ENCODE measurements around the gene BLCAP. TPM values are rescaled to one million over a fixed set of nuclear protein-coding genes. Genes with fewer than 3 reads are reported as not detected.
"Not testable (repeated sequence)": the region's sequence is repeated elsewhere in the genome, so short reads cannot be mapped to it uniquely, and the experiment has no call there.

The BLCAP gene
- total RNA-seq, 3 donors from 2014 or later: 62.9 to 81.8 (median 63.2) TPM

DNA sequence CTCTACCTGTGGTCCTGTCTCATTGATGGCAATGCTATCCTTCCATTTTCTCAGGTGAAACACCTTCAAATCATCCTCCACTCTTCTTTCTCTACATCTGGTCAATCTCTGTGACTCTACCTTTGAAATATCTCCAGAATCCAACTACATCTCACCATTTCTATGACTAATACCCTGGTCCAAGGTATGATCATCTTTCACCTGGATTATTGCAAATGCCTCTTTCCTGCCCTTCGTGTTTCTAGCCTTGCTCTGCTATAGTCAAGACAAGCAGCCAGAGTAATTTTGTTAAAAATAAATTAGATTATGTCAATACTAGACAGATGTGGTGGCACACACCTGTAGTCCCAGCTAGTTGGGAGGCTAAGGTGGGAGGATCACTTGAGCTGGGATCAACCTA, 17.8 kb upstream of the BLCAP start:
- intact Hi-C loops (cut with DNase I; ENCODE audit: low total_unique reads): no loop called here
- no peak overlapping the region for H3K4me3 ChIP-seq
- no peaks in the 10 kb centered on the region for H3K9me3 ChIP-seq
- no peaks in the 10 kb centered on the region for H3K36me3 ChIP-seq
- no peak for TF ChIP-seq POLR2AphosphoS5 (IDR thresholded peaks at IDR 0.05)
- TF ChIP-seq, protein P1, sequence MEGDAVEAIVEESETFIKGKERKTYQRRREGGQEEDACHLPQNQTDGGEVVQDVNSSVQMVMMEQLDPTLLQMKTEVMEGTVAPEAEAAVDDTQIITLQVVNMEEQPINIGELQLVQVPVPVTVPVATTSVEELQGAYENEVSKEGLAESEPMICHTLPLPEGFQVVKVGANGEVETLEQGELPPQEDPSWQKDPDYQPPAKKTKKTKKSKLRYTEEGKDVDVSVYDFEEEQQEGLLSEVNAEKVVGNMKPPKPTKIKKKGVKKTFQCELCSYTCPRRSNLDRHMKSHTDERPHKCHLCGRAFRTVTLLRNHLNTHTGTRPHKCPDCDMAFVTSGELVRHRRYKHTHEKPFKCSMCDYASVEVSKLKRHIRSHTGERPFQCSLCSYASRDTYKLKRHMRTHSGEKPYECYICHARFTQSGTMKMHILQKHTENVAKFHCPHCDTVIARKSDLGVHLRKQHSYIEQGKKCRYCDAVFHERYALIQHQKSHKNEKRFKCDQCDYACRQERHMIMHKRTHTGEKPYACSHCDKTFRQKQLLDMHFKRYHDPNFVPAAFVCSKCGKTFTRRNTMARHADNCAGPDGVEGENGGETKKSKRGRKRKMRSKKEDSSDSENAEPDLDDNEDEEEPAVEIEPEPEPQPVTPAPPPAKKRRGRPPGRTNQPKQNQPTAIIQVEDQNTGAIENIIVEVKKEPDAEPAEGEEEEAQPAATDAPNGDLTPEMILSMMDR (IDR thresholded peaks at IDR 0.05): no peak
- TF ChIP-seq POLR2A (IDR thresholded peaks at IDR 0.05): no peak
- no peaks in the 10 kb centered on the region for H3K4me1 ChIP-seq
- DNase-seq (ENCODE audit: low spot score in 2 of 2): no peak
- H3K27ac ChIP-seq: no peak overlapping the region
- no peaks in the 10 kb centered on the region for H3K27me3 ChIP-seq

DNA sequence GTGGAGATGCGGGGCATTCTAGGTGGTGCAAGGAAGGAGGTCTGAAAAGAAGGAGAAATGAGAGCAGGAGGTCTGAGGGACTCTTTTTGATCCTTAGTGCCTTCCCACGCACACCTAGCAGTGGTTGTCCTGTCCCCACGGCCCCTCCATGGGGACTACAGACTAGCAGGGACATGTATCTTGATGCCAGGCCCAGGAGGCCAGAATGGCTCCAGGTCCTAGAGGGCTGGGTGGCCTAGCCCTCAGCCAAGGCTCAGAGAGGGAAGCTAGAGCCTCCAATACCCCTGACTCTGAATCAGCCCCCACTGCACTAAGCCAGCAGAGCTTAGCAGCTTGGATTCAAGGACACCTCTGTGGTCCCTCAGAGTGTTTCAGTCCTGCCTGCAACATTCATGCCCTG, 16.7 kb upstream of the BLCAP start:
- H3K27ac ChIP-seq: no peak overlapping the region
- no peak overlapping the region for H3K4me3 ChIP-seq
- no peaks in the 10 kb centered on the region for H3K4me1 ChIP-seq
- no peaks in the 10 kb centered on the region for H3K9me3 ChIP-seq
- TF ChIP-seq, protein P1 (IDR thresholded peaks at IDR 0.05): no peak
- no peak for TF ChIP-seq POLR2AphosphoS5 (IDR thresholded peaks at IDR 0.05)
- DNase-seq (ENCODE audit: low spot score in 2 of 2): no peak
- intact Hi-C loops (cut with DNase I; ENCODE audit: low total_unique reads): no loop called here
- no peaks in the 10 kb centered on the region for H3K27me3 ChIP-seq
- H3K36me3 ChIP-seq: no peaks in the 10 kb centered on the region

DNA sequence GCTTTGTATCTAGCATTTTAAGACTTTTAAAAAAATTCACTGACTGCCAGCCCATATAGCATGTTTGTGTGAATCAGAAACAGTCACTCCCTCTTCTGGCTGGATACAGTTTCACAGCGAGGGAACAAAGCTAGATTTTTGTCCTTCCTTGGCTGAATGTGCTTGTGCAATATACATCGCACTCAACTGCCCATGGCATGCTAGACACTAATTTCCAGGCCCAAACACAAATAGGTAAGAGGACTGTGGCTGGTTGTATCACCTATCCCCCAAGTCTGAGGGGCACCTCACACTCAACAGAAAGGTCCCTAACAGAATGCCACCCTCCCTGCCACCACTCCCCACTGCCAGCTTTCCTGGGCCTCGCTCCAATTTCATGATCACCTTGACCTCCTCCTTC, 16.2 kb upstream of the BLCAP start:
- no peaks in the 10 kb centered on the region for H3K9me3 ChIP-seq
- TF ChIP-seq, protein P1 (IDR thresholded peaks at IDR 0.05): no peak
- TF ChIP-seq POLR2AphosphoS5 (IDR thresholded peaks at IDR 0.05) (no peak), POLR2A (IDR thresholded peaks at IDR 0.05) (no peak)
- DNase-seq (ENCODE audit: low spot score in 2 of 2): no peak
- no peaks in the 10 kb centered on the region for H3K36me3 ChIP-seq
- no peak overlapping the region for H3K27ac ChIP-seq
- H3K27me3 ChIP-seq: no peaks in the 10 kb centered on the region
- H3K4me1 ChIP-seq: no peaks in the 10 kb centered on the region
- intact Hi-C loops (cut with DNase I; ENCODE audit: low total_unique reads): no loop called here
- no peak overlapping the region for H3K4me3 ChIP-seq

DNA sequence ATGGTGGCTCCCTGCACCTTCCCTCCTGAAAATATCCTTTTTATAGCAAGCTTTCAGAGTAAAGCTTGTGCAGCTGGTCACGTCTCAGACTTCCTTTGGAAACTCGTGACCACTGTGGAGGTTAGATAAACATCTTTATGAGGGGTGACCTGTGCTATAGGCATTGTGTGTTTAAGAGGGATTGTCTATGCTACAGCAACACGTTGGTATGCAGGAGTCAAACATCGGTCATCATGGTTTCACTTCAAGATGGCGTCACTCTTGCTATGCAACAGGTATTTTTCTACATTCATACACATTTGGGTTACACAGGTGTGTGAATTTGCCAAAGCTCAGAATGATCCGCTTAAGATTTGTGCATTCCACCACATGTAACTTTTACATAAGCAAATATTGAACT, 14.6 kb upstream of the BLCAP start:
- no peak for DNase-seq (ENCODE audit: low spot score in 2 of 2)
- TF ChIP-seq, protein P1 (IDR thresholded peaks at IDR 0.05): no peak
- no peak for TF ChIP-seq POLR2A (IDR thresholded peaks at IDR 0.05)
- TF ChIP-seq POLR2AphosphoS5 (IDR thresholded peaks at IDR 0.05): no peak
- Histone ChIP-seq H3K36me3 (no peaks in the 10 kb centered on the region), H3K27me3 (no peaks in the 10 kb centered on the region), H3K4me3 (no peak overlapping the region), H3K9me3 (no peaks in the 10 kb centered on the region), H3K27ac (no peak overlapping the region), H3K4me1 (no peaks in the 10 kb centered on the region)
- intact Hi-C loops (cut with DNase I; ENCODE audit: low total_unique reads): no loop called here

DNA sequence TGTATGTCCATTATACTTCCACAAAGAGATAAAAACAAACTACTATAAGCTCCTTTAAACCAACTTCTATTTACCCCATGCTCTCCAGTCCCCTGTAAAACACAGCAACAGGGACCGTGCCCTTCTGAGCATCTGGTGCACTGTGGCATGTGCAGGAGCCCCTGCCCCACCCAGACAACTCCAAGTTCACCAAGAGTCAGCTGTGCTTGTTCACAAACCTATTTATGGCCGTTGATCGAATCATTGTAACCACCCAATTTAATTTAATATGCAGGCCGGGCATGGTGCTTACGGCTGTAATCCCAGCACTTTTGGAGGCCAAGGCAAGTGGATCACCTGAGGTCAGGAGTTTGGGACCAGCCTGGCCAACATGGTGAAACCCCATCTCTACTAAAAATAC, 13.7 kb upstream of the BLCAP start:
- H3K9me3 ChIP-seq: no peaks in the 10 kb centered on the region
- no peak overlapping the region for H3K27ac ChIP-seq
- intact Hi-C loops (cut with DNase I; ENCODE audit: low total_unique reads): no loop called here
- TF ChIP-seq, protein P1 (IDR thresholded peaks at IDR 0.05): no peak
- TF ChIP-seq POLR2A (IDR thresholded peaks at IDR 0.05): no peak
- no peak for TF ChIP-seq POLR2AphosphoS5 (IDR thresholded peaks at IDR 0.05)
- no peaks in the 10 kb centered on the region for H3K4me1 ChIP-seq
- no peak for DNase-seq (ENCODE audit: low spot score in 2 of 2)
- no peak overlapping the region for H3K4me3 ChIP-seq
- H3K36me3 ChIP-seq: no peaks in the 10 kb centered on the region
- no peaks in the 10 kb centered on the region for H3K27me3 ChIP-seq

DNA sequence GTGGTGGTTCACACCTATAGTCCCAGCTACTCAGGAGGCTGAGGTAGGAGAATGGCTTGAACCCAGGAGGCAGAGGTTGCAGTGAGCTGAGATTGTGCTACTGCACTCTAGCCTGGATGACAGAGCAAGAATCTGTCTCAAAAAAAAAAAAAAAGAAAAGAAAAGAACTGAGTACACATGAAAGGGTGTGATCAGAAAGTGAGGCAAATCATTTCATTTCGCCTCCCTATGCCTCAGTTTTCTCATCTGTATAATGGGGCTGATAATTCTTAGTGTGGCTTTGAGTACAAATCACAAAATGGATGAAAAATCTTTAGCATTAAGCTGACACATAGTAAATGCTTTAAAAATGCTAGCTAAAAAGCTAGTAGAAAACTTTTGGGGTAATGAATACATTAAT, 13.2 kb upstream of the BLCAP start:
- H3K9me3 ChIP-seq; DNase-seq (ENCODE audit: low spot score in 2 of 2); intact Hi-C loops (cut with DNase I; ENCODE audit: low total_unique reads); H3K27ac ChIP-seq; H3K4me3 ChIP-seq; H3K36me3 ChIP-seq; H3K27me3 ChIP-seq; H3K4me1 ChIP-seq: not testable (repeated sequence)

Data from breast epithelium (tissue), 4 donors.